H9 (cell line): ENCODE measurements around the gene PPM1G. TPM values are rescaled to one million over a fixed set of nuclear protein-coding genes. Genes with fewer than 3 reads are reported as not detected.

Experiments
- DNase-seq: peaks from one replicate; pipeline ENCODE4 v3.0.0-alpha.2; 2017
- H2AFZ ChIP-seq: one replicate; pipeline ENCODE4 v1.6.1; 2013; ENCODE audit warnings: mild to moderate bottlenecking, low read length, control low read depth, moderate library complexity
- H2AK5ac ChIP-seq: 2 replicates; pipeline ENCODE4 v1.6.1; 2013; ENCODE audit warnings: low read length, control low read depth, mixed read lengths; ENCODE audit not compliant: insufficient read length
- H2BK120ac ChIP-seq: one replicate; pipeline ENCODE4 v1.6.1; 2013; ENCODE audit warnings: low read depth, mild to moderate bottlenecking, low read length, control low read depth, inconsistent platforms; ENCODE audit not compliant: poor library complexity, severe bottlenecking
- H2BK12ac ChIP-seq: 2 replicates; pipeline ENCODE4 v1.6.1; 2013; ENCODE audit warnings: low read length, control low read depth, mixed read lengths, low read depth; ENCODE audit not compliant: insufficient read length
- H2BK15ac ChIP-seq: 2 replicates; pipeline ENCODE4 v1.6.1; 2013; ENCODE audit warnings: low read depth, low read length, control low read depth
- H2BK20ac ChIP-seq: one replicate; pipeline ENCODE4 v1.6.1; 2013; ENCODE audit warnings: low read depth, mild to moderate bottlenecking, low read length, control low read depth, inconsistent platforms; ENCODE audit not compliant: poor library complexity, severe bottlenecking
- H2BK5ac ChIP-seq: 2 replicates; pipeline ENCODE4 v1.6.1; 2013; ENCODE audit warnings: low read length, control low read depth, mixed read lengths; ENCODE audit not compliant: insufficient read length
- H3K14ac ChIP-seq: 2 replicates; pipeline ENCODE4 v1.6.1; 2013; ENCODE audit warnings: low read length, control low read depth; ENCODE audit not compliant: insufficient read depth
- H3K18ac ChIP-seq: 2 replicates; pipeline ENCODE4 v1.6.1; 2013; ENCODE audit warnings: low read depth, mild to moderate bottlenecking, mixed read lengths, low read length, control low read depth; ENCODE audit not compliant: insufficient read length
- H3K23ac ChIP-seq: 2 replicates; pipeline ENCODE4 v1.6.1; 2013; ENCODE audit warnings: low read length, control low read depth, mixed read lengths, low read depth; ENCODE audit not compliant: insufficient read length
- H3K23me2 ChIP-seq: 2 replicates; pipeline ENCODE4 v1.6.1; 2013; ENCODE audit warnings: low read depth, mild to moderate bottlenecking, mixed read lengths, low read length, control low read depth; ENCODE audit not compliant: insufficient read length, poor library complexity, severe bottlenecking
- H3K27ac ChIP-seq: 2 replicates; pipeline ENCODE4 v1.5.1; 2013; ENCODE audit warnings: low read length, control low read depth, mixed read lengths, low read depth; ENCODE audit not compliant: insufficient read length
- H3K27me3 ChIP-seq: 2 replicates; pipeline ENCODE4 v1.6.1; 2013; ENCODE audit warnings: low read length, control low read depth, inconsistent platforms; ENCODE audit not compliant: insufficient read depth
- H3K4ac ChIP-seq: 2 replicates; pipeline ENCODE4 v1.6.1; 2013; ENCODE audit warnings: low read depth, mild to moderate bottlenecking, control low read depth, inconsistent platforms, low read length, moderate library complexity
- H3K4me1 ChIP-seq: 2 replicates; pipeline ENCODE4 v1.6.1; 2013; ENCODE audit warnings: low read length, control low read depth, inconsistent platforms; ENCODE audit not compliant: insufficient read depth
- H3K4me2 ChIP-seq: 2 replicates; pipeline ENCODE4 v1.6.1; 2013; ENCODE audit warnings: low read length, control low read depth, mixed read lengths; ENCODE audit not compliant: insufficient read length, insufficient read depth
- H3K56ac ChIP-seq: 2 replicates; pipeline ENCODE4 v1.6.1; 2013; ENCODE audit warnings: low read depth, mild to moderate bottlenecking, mixed read lengths, low read length, control low read depth; ENCODE audit not compliant: insufficient read length
- H3K79me1 ChIP-seq: 2 replicates; pipeline ENCODE4 v1.6.1; 2013; ENCODE audit warnings: low read depth, mild to moderate bottlenecking, moderate library complexity, low read length, control low read depth, inconsistent platforms; ENCODE audit not compliant: insufficient read depth, poor library complexity, severe bottlenecking
- H3K79me2 ChIP-seq: 2 replicates; pipeline ENCODE4 v1.6.1; 2013; ENCODE audit warnings: low read length, control low read depth, inconsistent platforms; ENCODE audit not compliant: insufficient read depth
- H3K9ac ChIP-seq: 2 replicates; pipeline ENCODE4 v1.6.1; 2013; ENCODE audit warnings: low read length, control low read depth, mixed read lengths; ENCODE audit not compliant: insufficient read length; ENCODE audit errors: extremely low read depth
- H3K9me3 ChIP-seq: one replicate; pipeline ENCODE4 v1.6.1; 2013; ENCODE audit warnings: low read depth, low read length, inconsistent platforms; ENCODE audit not compliant: control insufficient read depth
- H3T11ph ChIP-seq: one replicate; pipeline ENCODE4 v1.6.1; 2013; ENCODE audit warnings: mild to moderate bottlenecking, low read length, control low read depth, inconsistent platforms
- H4K20me1 ChIP-seq: one replicate; pipeline ENCODE4 v1.6.1; 2013; ENCODE audit not compliant: control insufficient read depth, insufficient read length, insufficient read depth
- H4K5ac ChIP-seq: 2 replicates; pipeline ENCODE4 v1.6.1; 2013; ENCODE audit warnings: low read depth, mild to moderate bottlenecking, mixed read lengths, low read length, control low read depth; ENCODE audit not compliant: insufficient read length
- H4K8ac ChIP-seq: replicated peaks from 2 replicates; pipeline ENCODE4 v1.6.1; 2013; ENCODE audit warnings: low read length, control low read depth, mixed read lengths, low read depth; ENCODE audit not compliant: insufficient read length
- H4K91ac ChIP-seq: 2 replicates; pipeline ENCODE4 v1.6.1; 2013; ENCODE audit warnings: low read depth, mild to moderate bottlenecking, moderate library complexity, mixed read lengths, low read length, control low read depth; ENCODE audit not compliant: insufficient read length
- H3K27ac Mint-ChIP-seq, 3 experiments: 2 replicates in 2 of 3; 3 replicates in 1 of 3; pipeline ENCODE4 v1.8.0; 2020 to 2021; ENCODE audit warnings: mixed read lengths in 3 of 3, mild to moderate bottlenecking in 1 of 3, moderate library complexity in 1 of 3
- H3K27me3 Mint-ChIP-seq: 2 replicates; pipeline ENCODE4 v1.8.0; 2021; ENCODE audit warnings: low read depth, mild to moderate bottlenecking, moderate library complexity, mixed read lengths
- H3K36me3 Mint-ChIP-seq, 3 experiments: 2 replicates in 2 of 3; 3 replicates in 1 of 3; pipeline ENCODE4 v1.8.0; 2020 to 2021; ENCODE audit warnings: low read depth in 3 of 3, mixed read lengths in 3 of 3; ENCODE audit not compliant: insufficient read depth in 1 of 3
- H3K4me1 Mint-ChIP-seq, 2 experiments: 2 replicates each; pipeline ENCODE4 v1.8.0; 2020; ENCODE audit warnings: mixed read lengths in 2 of 2
- H3K4me3 Mint-ChIP-seq, 2 experiments: 2 replicates in 1 of 2; 3 replicates in 1 of 2; pipeline ENCODE4 v1.8.0; 2020 to 2021; ENCODE audit warnings: mild to moderate bottlenecking in 2 of 2, mixed read lengths in 2 of 2, moderate library complexity in 1 of 2
- H3K9me3 Mint-ChIP-seq, 2 experiments: 2 replicates in 1 of 2; 3 replicates in 1 of 2; pipeline ENCODE4 v1.8.0; 2020; ENCODE audit warnings: mild to moderate bottlenecking in 2 of 2, mixed read lengths in 2 of 2, moderate library complexity in 1 of 2
- WGBS: extraction: QIAGEN DNeasy Blood & Tissue Kit; methylation state at CpG from one replicate; pipeline ENCODE4 v1.1.7; 2013; ENCODE audit warnings: missing lambda C conversion rate, low lambda C conversion rate, mixed read lengths; ENCODE audit not compliant: insufficient read length; ENCODE audit errors: extremely low coverage; 5-methylcytosine and 5-hydroxymethylcytosine counted together
- total RNA-seq: library from RNA; stranded (reverse); gene quantifications from 2 replicates; pipeline ENCODE4 v1.2.1, GENCODE V29; 2021
- TF ChIP-seq, protein P1 (sequence below): fragments of 200-600 bp; sonication (generic); conservative IDR thresholded peaks from 3 replicates; pipeline ENCODE4 v1.8.0; 2021; ENCODE audit warnings: antibody characterized with exemption, mild to moderate bottlenecking

Gene PPM1G
- total RNA-seq, 1 experiment from 2014 or later = 146 TPM

DNA sequence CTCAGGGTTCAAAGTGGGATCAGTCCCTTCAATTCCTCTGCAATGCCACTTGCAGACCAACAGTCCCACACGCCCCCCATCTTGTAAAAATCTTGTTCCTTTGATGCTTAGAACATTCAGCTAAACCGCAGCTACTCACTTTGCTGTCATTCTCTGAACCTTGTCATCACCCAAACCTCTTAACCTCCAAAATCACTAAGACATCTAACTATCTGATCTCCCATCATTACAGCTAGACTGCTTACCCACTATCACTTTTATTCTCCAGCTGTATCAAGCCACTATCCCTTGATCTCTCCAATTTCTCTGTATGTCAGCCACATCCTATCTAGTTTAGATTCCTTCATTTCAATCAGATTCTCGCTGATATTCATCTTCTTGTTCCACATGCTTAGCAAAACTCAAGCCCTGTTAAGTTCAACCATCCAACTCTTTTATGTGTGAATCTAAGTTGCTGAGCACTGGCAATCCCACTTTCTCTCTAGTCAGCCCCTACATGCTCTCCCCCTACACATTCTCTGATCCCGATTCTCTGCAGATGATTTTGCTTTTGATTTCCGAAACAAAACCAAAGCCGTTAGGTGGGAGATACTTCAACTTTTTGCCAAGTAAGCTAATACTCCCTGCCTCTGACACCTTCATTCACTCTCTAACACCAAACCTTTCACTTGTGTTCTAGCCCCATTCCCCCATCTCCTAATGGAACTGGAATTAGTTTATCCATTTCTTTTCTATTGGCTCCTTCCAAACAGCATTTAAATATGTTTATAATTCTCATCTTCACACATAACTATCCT lies 57.4 kb downstream of the PPM1G start:
- peaks cover 12 to 31% of the 10 kb centered on the region in 2 experiments for H3K4me1 Mint-ChIP-seq
- peaks cover 4% of the 10 kb centered on the region for H4K20me1 ChIP-seq
- no peak overlapping the region for H3K14ac ChIP-seq

More for the DNA sequence above, 57.4 kb downstream of the PPM1G start:
- H3K27me3 ChIP-seq = no peaks in the 10 kb centered on the region
- H3K4me3 Mint-ChIP-seq = no peak overlapping the region
- no peak overlapping the region for H3K4me2 ChIP-seq
- peaks cover 45% of the 10 kb centered on the region; the same call in 1 of the 2 replicates for H3K79me2 ChIP-seq
- H3K9me3 ChIP-seq = no peaks in the 10 kb centered on the region
- no peak overlapping the region for H3K18ac ChIP-seq
- H2BK120ac ChIP-seq = no peak overlapping the region
- no peak overlapping the region for H2AFZ ChIP-seq
- H3K27ac Mint-ChIP-seq = peak overlapping the region in 2 of 3 experiments; percentile 1 to 25; a peak in 3 of 7 replicates
- H3T11ph ChIP-seq = no peak overlapping the region
- no peak overlapping the region for H3K9ac ChIP-seq
- H3K23ac ChIP-seq = no peak overlapping the region
- H2BK12ac ChIP-seq = no peak overlapping the region
- peaks cover 2% of the 10 kb centered on the region; the same call in 1 of the 2 replicates for H3K4me1 ChIP-seq
- H3K36me3 Mint-ChIP-seq = peaks cover 5 to 23% (median 14%) of the 10 kb centered on the region in 3 experiments
- no peak overlapping the region for H2BK15ac ChIP-seq
- TF ChIP-seq, protein P1, sequence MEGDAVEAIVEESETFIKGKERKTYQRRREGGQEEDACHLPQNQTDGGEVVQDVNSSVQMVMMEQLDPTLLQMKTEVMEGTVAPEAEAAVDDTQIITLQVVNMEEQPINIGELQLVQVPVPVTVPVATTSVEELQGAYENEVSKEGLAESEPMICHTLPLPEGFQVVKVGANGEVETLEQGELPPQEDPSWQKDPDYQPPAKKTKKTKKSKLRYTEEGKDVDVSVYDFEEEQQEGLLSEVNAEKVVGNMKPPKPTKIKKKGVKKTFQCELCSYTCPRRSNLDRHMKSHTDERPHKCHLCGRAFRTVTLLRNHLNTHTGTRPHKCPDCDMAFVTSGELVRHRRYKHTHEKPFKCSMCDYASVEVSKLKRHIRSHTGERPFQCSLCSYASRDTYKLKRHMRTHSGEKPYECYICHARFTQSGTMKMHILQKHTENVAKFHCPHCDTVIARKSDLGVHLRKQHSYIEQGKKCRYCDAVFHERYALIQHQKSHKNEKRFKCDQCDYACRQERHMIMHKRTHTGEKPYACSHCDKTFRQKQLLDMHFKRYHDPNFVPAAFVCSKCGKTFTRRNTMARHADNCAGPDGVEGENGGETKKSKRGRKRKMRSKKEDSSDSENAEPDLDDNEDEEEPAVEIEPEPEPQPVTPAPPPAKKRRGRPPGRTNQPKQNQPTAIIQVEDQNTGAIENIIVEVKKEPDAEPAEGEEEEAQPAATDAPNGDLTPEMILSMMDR = no peak
- no peak overlapping the region for H2AK5ac ChIP-seq
- H3K23me2 ChIP-seq = no peaks in the 10 kb centered on the region
- no peak overlapping the region for H4K91ac ChIP-seq
- no peak overlapping the region for H3K4ac ChIP-seq
- H3K56ac ChIP-seq = no peak overlapping the region
- H2BK20ac ChIP-seq = no peak overlapping the region
- no peak overlapping the region for H4K8ac ChIP-seq
- H3K27ac ChIP-seq = no peak overlapping the region
- H2BK5ac ChIP-seq = no peak overlapping the region
- WGBS = no CpG with 5 or more reads among the region's 6 CpGs
- H3K27me3 Mint-ChIP-seq = no peaks in the 10 kb centered on the region
- no peak overlapping the region for H4K5ac ChIP-seq
- H3K9me3 Mint-ChIP-seq = peaks cover 2 to 6% of the 10 kb centered on the region in 2 experiments; a peak in 4 of 5 replicates
- peaks cover 6% of the 10 kb centered on the region for H3K79me1 ChIP-seq
- no peak for DNase-seq
